Endothelial cell of umbilical vein (primary cell): ENCODE measurements around the gene SLC35B2.

Source experiments
- CTCF ChIP-seq, 2 donors: IDR thresholded peaks; 1 replicate in 1 of 2; 2 replicates in 1 of 2; pipeline ENCODE4 v1.5.1; 2011; ENCODE audit warnings: low read length in 2 of 2, mild to moderate bottlenecking in 2 of 2, moderate library complexity in 2 of 2, control low read depth in 1 of 2, inconsistent platforms in 1 of 2, low read depth in 1 of 2; ENCODE audit not compliant: insufficient read depth in 1 of 2; ENCODE audit errors: extremely low read depth in 1 of 2
- JUN ChIP-seq: IDR thresholded peaks from 2 replicates; pipeline ENCODE4 v1.6.1; 2011; ENCODE audit warnings: borderline replicate concordance, low read depth; ENCODE audit not compliant: insufficient read length, insufficient read depth
- MAX ChIP-seq: IDR thresholded peaks from 2 replicates; pipeline ENCODE4 v1.6.1; 2011; ENCODE audit not compliant: insufficient read depth, insufficient read length
- POLR2A ChIP-seq: IDR thresholded peaks from 2 replicates; pipeline ENCODE4 v1.6.1; 2012; ENCODE audit warnings: low read depth, mild to moderate bottlenecking, control low read depth, low read length
- POLR2AphosphoS5 ChIP-seq: IDR thresholded peaks from 2 replicates; pipeline ENCODE4 v1.6.1; 2012; ENCODE audit warnings: low read depth, mild to moderate bottlenecking, control low read depth, low read length, moderate library complexity; ENCODE audit not compliant: insufficient read depth

- TF ChIP-seq JUN (no peak), CTCF (IDR thresholded peaks at IDR 0.05; ENCODE audit: extremely low read depth in 1 of 2, insufficient read depth in 1 of 2, low read depth in 1 of 2, low read length in 2 of 2) (peak; percentile 93 to 96), POLR2A (no peak), POLR2AphosphoS5 (no peak), MAX (no peak)
These were observed 10.8 kb upstream of the SLC35B2 start for GRCh38 chr6:44268095-44268628.
